T-helper 2 cell treated with Interferon-gamma antibody and Interleukin-4, amounts not matched to agents 5 μg/mL and 100 μg/mL, for 36 hours (primary cell): ENCODE data around the gene MSLN.
A peak's percentile ranks its signal among the peaks of the same experiment; 100 is the strongest.

Source experiments
- DNase-seq: peaks from one replicate; pipeline ENCODE4 v3.0.0; 2021; ENCODE audit warnings: low spot score
- H3K27ac Mint-ChIP-seq: one replicate; pipeline ENCODE4 v1.8.0; 2021; ENCODE audit warnings: mild to moderate bottlenecking, mixed read lengths
- H3K27me3 Mint-ChIP-seq: one replicate; pipeline ENCODE4 v1.8.0; 2021; ENCODE audit warnings: low read depth, mixed read lengths
- H3K36me3 Mint-ChIP-seq: one replicate; pipeline ENCODE4 v1.8.0; 2021; ENCODE audit warnings: low read depth, mixed read lengths
- H3K4me1 Mint-ChIP-seq: one replicate; pipeline ENCODE4 v1.8.0; 2021; ENCODE audit warnings: low read depth, mixed read lengths
- H3K4me3 Mint-ChIP-seq: one replicate; pipeline ENCODE4 v1.8.0; 2022; ENCODE audit warnings: mild to moderate bottlenecking, moderate library complexity, mixed read lengths
- H3K9me3 Mint-ChIP-seq: one replicate; pipeline ENCODE4 v1.8.0; 2021; ENCODE audit warnings: mixed read lengths

The MSLN gene

GRCh38 chr16:719815-720446, 40.6 kb upstream of the MSLN start:
- Mint-ChIP-seq H3K4me1 (peaks cover 3% of the 10 kb centered on the region), H3K4me3 (peak overlapping the region; percentile 77), H3K27ac (peak overlapping the region; percentile 66), H3K27me3 (peaks cover 8% of the 10 kb centered on the region), H3K36me3 (no peaks in the 10 kb centered on the region), H3K9me3 (no peaks in the 10 kb centered on the region)
- DNase-seq, result no peak

GRCh38 chr16:720447-720989, 40.0 kb upstream of the MSLN start:
- Mint-ChIP-seq H3K27ac (peak overlapping the region; percentile 66), H3K36me3 (no peaks in the 10 kb centered on the region), H3K27me3 (peaks cover 8% of the 10 kb centered on the region), H3K4me1 (peaks cover 3% of the 10 kb centered on the region), H3K4me3 (peak overlapping the region; percentile 77), H3K9me3 (no peaks in the 10 kb centered on the region)
- peak; percentile 56 for DNase-seq

GRCh38 chr16:720990-721764, 39.4 kb upstream of the MSLN start, which contains the start of gene ANTKMT:
TSS of gene ANTKMT (plus strand) at chr16:721146. CDS start at chr16:721275, 129 bp downstream.
- H3K4me3 Mint-ChIP-seq, result peak within 1 kb of the TSS; percentile 77
- H3K4me1 Mint-ChIP-seq, result peaks cover 3% of the 10 kb centered on the region
- peaks cover 3% of the 10 kb centered on the region for H3K27me3 Mint-ChIP-seq
- peak; percentile 81 for DNase-seq
- H3K36me3 Mint-ChIP-seq, result no peaks in the 10 kb centered on the region
- peak within 1 kb of the TSS; percentile 66 for H3K27ac Mint-ChIP-seq
- H3K9me3 Mint-ChIP-seq, result no peaks in the 10 kb centered on the region

GRCh38 chr16:721765-722540, 38.6 kb upstream of the MSLN start:
- no peak for DNase-seq
- Mint-ChIP-seq H3K4me3 (peak overlapping the region; percentile 51), H3K9me3 (no peaks in the 10 kb centered on the region), H3K27ac (peak overlapping the region; percentile 41), H3K4me1 (peaks cover 3% of the 10 kb centered on the region), H3K36me3 (no peaks in the 10 kb centered on the region), H3K27me3 (no peaks in the 10 kb centered on the region)

- Mint-ChIP-seq H3K4me1 (peaks cover 3% of the 10 kb centered on the region), H3K36me3 (no peaks in the 10 kb centered on the region), H3K27ac (no peak overlapping the region), H3K4me3 (peak overlapping the region; percentile 48), H3K9me3 (no peaks in the 10 kb centered on the region), H3K27me3 (no peaks in the 10 kb centered on the region)
- no peak for DNase-seq
Measured at GRCh38 chr16:722835-723633, 37.5 kb upstream of the MSLN start.

GRCh38 chr16:723695-724094, 36.8 kb upstream of the MSLN start:
- Mint-ChIP-seq H3K27me3 (no peaks in the 10 kb centered on the region), H3K36me3 (no peaks in the 10 kb centered on the region), H3K27ac (no peak overlapping the region), H3K4me3 (no peak overlapping the region), H3K4me1 (peaks cover 3% of the 10 kb centered on the region), H3K9me3 (no peaks in the 10 kb centered on the region)
- DNase-seq, result no peak

- no peak overlapping the region for H3K4me3 Mint-ChIP-seq
- H3K27me3 Mint-ChIP-seq, result no peaks in the 10 kb centered on the region
- no peaks in the 10 kb centered on the region for H3K9me3 Mint-ChIP-seq
- no peak overlapping the region for H3K27ac Mint-ChIP-seq
- H3K4me1 Mint-ChIP-seq, result peaks cover 3% of the 10 kb centered on the region
- no peak for DNase-seq
- H3K36me3 Mint-ChIP-seq, result no peaks in the 10 kb centered on the region
Measured at GRCh38 chr16:724188-725040, 36.1 kb upstream of the MSLN start.

GRCh38 chr16:725041-725376, 35.5 kb upstream of the MSLN start:
- Mint-ChIP-seq H3K27me3 (no peaks in the 10 kb centered on the region), H3K4me1 (peaks cover 3% of the 10 kb centered on the region), H3K9me3 (no peaks in the 10 kb centered on the region), H3K36me3 (no peaks in the 10 kb centered on the region), H3K27ac (no peak overlapping the region), H3K4me3 (no peak overlapping the region)
- DNase-seq, result no peak

- Mint-ChIP-seq H3K27me3 (no peaks in the 10 kb centered on the region), H3K36me3 (no peaks in the 10 kb centered on the region), H3K27ac (no peak overlapping the region), H3K4me3 (no peak overlapping the region), H3K9me3 (no peaks in the 10 kb centered on the region), H3K4me1 (no peaks in the 10 kb centered on the region)
- DNase-seq, result no peak
Measured at GRCh38 chr16:725463-726187, 34.9 kb upstream of the MSLN start.

- H3K4me1 Mint-ChIP-seq, result no peaks in the 10 kb centered on the region
- H3K27ac Mint-ChIP-seq, result no peak overlapping the region
- no peaks in the 10 kb centered on the region for H3K27me3 Mint-ChIP-seq
- DNase-seq, result no peak
- no peaks in the 10 kb centered on the region for H3K36me3 Mint-ChIP-seq
- no peaks in the 10 kb centered on the region for H3K9me3 Mint-ChIP-seq
- H3K4me3 Mint-ChIP-seq, result no peak overlapping the region
Measured at GRCh38 chr16:726188-726437, 34.4 kb upstream of the MSLN start.

- Mint-ChIP-seq H3K27ac (no peak within 1 kb of the TSS), H3K36me3 (no peaks in the 10 kb centered on the region), H3K27me3 (no peaks in the 10 kb centered on the region), H3K4me3 (peak within 1 kb of the TSS; percentile 65), H3K4me1 (no peaks in the 10 kb centered on the region), H3K9me3 (no peaks in the 10 kb centered on the region)
- peak; percentile 42 for DNase-seq
Measured at GRCh38 chr16:726438-727290, 33.9 kb upstream of the MSLN start, which contains the start of the genes CCDC78 and HAGHL. TSS of gene CCDC78 (minus strand) at chr16:726443. CDS start at chr16:726367, 76 bp downstream. TSS of gene HAGHL (plus strand) at chr16:727106. CDS start at chr16:727510, 404 bp downstream.
